ENCODE measurements around the gene TEP1.

- TF ChIP-seq, protein P1, sequence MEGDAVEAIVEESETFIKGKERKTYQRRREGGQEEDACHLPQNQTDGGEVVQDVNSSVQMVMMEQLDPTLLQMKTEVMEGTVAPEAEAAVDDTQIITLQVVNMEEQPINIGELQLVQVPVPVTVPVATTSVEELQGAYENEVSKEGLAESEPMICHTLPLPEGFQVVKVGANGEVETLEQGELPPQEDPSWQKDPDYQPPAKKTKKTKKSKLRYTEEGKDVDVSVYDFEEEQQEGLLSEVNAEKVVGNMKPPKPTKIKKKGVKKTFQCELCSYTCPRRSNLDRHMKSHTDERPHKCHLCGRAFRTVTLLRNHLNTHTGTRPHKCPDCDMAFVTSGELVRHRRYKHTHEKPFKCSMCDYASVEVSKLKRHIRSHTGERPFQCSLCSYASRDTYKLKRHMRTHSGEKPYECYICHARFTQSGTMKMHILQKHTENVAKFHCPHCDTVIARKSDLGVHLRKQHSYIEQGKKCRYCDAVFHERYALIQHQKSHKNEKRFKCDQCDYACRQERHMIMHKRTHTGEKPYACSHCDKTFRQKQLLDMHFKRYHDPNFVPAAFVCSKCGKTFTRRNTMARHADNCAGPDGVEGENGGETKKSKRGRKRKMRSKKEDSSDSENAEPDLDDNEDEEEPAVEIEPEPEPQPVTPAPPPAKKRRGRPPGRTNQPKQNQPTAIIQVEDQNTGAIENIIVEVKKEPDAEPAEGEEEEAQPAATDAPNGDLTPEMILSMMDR (IDR thresholded peaks at IDR 0.05; ENCODE audit: low read depth, low read length) = no peak
- no peak for TF ChIP-seq EZH2phosphoT487 (IDR thresholded peaks at IDR 0.05; ENCODE audit: low read depth)
Observed at GRCh38 chr14:20458031-20458789, 44.9 kb upstream of the TEP1 start.

All from OCI-LY3 (cell line).